Measurements from ENCODE around the gene KCNIP2. TPM values are rescaled to one million over a fixed set of nuclear protein-coding genes. Genes with fewer than 3 reads are reported as not detected.

The KCNIP2 gene
- total RNA-seq, 1 donor from 2014 or later = 516 TPM

- DNase-seq = no peak
- ATAC-seq (ENCODE audit: poor library complexity) = no peak
These were observed 10.1 kb downstream of the KCNIP2 start for GRCh38 chr10:101833466-101833865.

GRCh38 chr10:101832325-101832771, 11.3 kb downstream of the KCNIP2 start:
- ATAC-seq (ENCODE audit: poor library complexity) = no peak
- intact Hi-C loops (cut with DNase I) = no loop called here
- DNase-seq = no peak

More at GRCh38 chr10:101833466-101833865, 10.1 kb downstream of the KCNIP2 start:
- intact Hi-C loops (cut with DNase I) = no loop called here

GRCh38 chr10:101831169-101831811, 12.3 kb downstream of the KCNIP2 start:
- ATAC-seq (ENCODE audit: poor library complexity) (no peak), DNase-seq (no peak)
- intact Hi-C loops (cut with DNase I) = no loop called here

GRCh38 chr10:101830322-101831168, 13.1 kb downstream of the KCNIP2 start:
- peak; percentile 93 for DNase-seq
- ATAC-seq (ENCODE audit: poor library complexity) = peak; percentile 73
- intact Hi-C loops (cut with DNase I) = no loop called here

- peak; percentile 63 for DNase-seq
- ATAC-seq (ENCODE audit: poor library complexity) = no peak
- intact Hi-C loops (cut with DNase I) = no loop called here
These were observed 13.9 kb downstream of the KCNIP2 start for GRCh38 chr10:101829561-101830315.

DNA sequence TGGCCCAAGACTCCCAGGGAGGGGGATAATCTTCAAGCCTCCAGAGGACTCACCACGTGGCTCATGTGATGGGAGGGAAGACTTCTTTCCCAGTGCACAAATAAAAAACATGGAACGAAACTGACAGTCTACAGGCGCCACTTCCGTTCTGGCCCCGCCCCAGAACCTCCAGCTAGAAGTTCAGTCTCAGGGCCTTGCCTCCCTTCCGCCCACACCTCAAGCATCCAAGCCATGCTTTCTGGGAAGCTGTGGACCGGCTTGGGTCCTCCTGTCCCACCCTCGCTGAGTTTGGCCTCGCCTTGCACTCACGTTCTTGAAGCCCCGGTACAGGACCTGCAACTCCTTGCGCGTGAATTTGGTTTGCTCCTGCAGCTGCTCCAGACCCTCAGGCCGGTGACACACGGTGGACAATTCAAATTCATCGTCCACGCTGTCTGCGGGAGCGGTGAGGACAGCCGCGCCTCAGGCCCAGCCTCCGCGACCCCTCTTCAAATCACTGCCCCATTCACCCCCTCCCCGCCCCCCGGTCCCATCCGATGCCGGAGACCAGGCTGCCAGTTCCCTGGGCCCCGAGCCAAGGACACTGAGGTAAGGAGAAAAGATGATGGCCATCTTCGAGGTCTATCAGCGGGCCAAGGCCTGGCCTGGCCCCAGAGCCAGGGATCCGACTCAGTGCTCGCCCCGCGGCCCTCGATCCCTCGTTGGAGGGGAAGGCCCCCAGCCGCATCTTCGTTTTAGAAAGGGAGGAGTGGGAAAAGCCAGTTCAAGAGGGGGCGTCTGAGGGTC, 14.6 kb downstream of the KCNIP2 start:
- ATAC-seq (ENCODE audit: poor library complexity) (no peak), DNase-seq (peak; percentile 60)
- intact Hi-C loops (cut with DNase I) = no loop called here

- DNase-seq (no peak), ATAC-seq (ENCODE audit: poor library complexity) (no peak)
- intact Hi-C loops (cut with DNase I) = no loop called here
These were observed 15.5 kb downstream of the KCNIP2 start for GRCh38 chr10:101827919-101828600.

DNA sequence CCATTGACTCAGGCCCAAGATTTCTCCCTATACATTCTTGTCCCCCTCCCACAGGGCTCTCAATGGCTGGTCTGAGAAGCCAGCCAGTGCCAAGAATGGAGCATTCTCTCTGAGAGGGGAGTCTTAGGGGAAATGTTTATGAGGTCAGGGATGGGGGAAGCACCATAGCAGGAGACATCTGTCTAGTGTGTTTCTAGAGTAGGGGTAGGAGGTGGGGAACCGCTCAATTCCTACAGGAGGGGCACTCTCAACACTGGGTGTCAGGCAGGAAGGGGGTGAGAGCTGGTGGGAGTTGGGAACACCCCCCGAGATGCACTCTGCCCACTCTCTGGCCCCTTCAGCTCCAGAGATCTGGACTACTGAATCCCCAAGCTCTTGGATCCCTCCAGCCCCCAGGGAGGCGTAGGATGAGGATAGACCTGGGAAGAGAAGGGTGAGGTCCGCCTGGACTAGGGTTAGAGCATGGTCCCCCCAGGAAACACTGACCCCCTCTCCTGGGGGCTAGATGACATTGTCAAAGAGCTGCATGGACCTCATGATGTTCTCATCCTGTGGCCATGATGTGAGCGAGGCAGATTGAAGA, 16.7 kb downstream of the KCNIP2 start:
- intact Hi-C loops (cut with DNase I) = no loop called here
- DNase-seq (no peak), ATAC-seq (ENCODE audit: poor library complexity) (no peak)

DNA sequence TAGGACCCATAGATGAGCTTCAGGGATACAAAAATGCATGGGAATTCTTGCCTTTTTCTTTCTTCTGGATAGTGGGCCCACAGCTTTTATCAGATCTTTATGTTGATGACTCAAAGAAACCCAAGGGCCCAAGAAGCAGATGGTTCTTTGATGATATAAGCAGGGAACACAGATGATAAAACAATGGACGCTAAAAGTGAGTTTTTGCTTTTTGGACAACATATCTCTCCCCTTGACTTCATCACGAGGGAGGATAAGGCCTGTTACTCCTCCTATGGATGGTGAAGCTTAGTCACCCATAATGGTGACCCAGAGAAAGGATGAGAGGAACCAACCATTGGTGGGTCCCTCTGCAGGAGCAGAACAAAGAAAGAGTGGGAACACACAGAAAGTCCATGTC, 18.9 kb downstream of the KCNIP2 start:
- DNase-seq (no peak), ATAC-seq (ENCODE audit: poor library complexity) (no peak)
- intact Hi-C loops (cut with DNase I) = no loop called here

GRCh38 chr10:101818872-101819633, 24.5 kb downstream of the KCNIP2 start:
- intact Hi-C loops (cut with DNase I) = no loop called here
- DNase-seq = no peak
- ATAC-seq (ENCODE audit: poor library complexity) = peak; percentile 3

DNA sequence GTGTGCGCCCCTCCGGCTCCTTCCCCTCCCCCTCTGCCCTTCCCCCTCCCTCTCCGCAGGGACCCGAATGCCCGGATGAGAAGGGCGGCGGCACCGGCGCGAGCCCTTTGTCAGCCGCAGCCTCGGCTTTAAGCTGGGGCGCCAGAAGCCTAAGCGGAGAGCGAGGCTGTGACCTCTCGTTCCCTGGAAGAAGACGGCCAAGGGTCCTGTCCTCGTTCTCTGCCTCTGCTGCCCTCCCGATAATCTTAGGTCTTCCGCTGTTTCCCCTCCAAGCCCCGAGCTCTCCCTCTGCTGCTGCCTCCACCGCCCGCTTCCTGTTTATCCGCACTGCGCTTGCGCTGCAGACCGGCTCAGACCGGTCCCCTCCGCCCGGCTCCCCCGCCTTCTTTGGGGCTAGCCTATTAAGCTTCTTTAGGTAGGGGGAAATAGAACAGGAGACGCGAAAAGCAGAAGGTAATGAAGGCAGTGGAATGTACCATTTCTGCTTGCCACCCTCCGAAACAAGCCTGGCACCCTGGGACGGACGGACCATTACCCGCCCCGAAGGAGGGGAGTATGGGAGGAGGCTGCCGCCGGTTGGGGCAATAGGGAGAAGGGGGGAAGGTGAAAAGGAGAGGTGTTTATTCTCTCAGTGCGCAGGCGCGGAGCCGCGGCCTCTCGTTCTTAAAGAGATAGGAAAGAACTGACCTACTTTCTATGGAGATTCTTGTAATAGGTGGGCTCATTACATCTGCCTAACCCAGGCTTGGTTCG, 25.3 kb downstream of the KCNIP2 start, which contains the start of gene OGA:
OGA (minus strand) TSS at position 326 of the 753 bp plus-strand sequence. CDS start 422 bp downstream, outside the sequence.
- DNase-seq (peak; percentile 99), ATAC-seq (ENCODE audit: poor library complexity) (peak; percentile 92)
- intact Hi-C loops (cut with DNase I) = no loop called here

DNA sequence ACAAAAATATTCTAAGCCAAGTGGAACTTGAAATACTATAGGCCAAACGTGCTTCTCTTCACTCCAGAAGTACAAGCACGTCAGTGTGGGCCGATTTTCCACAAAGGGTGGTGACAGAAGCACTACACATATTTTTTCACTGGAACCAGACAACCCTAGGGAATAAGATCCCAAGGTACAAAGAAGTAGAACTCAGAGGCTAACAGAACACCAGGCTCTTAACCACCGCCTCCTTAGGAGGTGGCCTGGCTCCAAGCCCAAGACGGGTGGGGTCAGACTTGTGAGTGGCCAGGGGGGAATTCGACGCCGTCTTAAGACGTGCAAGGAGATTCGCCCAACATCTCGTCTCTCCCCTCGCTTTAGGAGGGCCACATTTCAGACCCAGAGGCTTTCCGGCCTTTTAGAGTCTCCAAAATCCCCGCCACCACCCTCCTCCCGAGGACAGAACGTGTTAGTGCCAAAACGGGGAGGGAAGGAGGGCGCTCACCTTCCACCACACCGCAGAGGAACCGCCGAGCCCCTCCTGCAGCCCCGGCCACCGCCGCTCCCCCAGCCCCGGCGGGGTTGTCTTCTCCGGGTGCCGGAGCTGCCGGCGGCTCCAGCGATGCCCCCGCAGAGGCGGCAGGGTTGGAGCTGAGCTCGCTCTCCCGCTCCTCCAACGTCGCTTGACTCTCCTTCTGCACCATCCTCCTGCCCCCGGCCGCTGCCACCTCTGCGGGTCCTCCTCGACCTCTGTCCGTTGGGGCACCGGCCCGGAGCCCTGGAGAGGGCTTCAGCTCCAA, 26.1 kb downstream of the KCNIP2 start:
- DNase-seq (peak; percentile 95), ATAC-seq (ENCODE audit: poor library complexity) (peak; percentile 49)
- intact Hi-C loops (cut with DNase I) = no loop called here

DNA sequence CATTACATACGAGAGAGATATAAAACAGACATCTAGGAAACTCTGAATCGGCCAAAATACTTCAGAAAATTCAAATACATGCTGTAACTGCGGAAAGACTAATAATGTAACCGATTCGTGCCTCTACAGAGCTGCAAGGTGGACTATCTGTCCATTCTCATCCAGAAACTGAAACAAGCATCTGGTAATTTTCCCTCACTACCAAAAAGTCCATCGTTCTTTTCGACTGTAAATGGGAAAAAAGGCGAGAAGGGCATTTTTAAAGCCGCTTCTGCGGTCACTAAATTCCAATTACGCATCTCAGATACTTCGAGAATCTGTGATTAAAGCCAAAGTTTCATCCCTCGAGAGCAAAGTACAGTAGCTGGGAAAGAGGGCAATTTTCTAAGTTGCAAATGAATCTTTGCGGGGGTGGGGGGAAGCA, 26.7 kb downstream of the KCNIP2 start:
- no peak for DNase-seq
- ATAC-seq (ENCODE audit: poor library complexity) = no peak
- intact Hi-C loops (cut with DNase I) = no loop called here

DNA sequence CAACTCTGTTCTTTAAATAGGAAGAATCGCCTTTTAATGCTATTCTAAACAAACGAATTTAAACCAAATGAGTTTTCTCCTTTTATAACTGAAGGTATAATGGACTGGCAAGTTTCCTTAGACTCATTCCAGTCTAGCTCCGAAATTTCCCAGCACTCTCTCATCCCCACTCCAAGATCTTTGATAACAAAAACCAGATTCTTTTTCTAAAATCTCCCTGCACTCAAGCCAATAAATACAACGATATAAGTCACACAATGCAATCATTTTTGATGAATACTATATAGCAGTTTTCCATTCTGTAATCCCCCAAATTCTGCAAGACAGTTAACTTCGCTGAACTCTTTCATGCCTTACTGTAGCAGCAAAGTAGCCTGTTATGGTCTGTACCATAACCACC, 27.2 kb downstream of the KCNIP2 start:
- no peak for ATAC-seq (ENCODE audit: poor library complexity)
- intact Hi-C loops (cut with DNase I) = no loop called here

GRCh38 chr10:101814466-101815071, 29.0 kb downstream of the KCNIP2 start:
- DNase-seq (no peak), ATAC-seq (ENCODE audit: poor library complexity) (no peak)
- intact Hi-C loops (cut with DNase I) = no loop called here

More for the DNA sequence above, 27.2 kb downstream of the KCNIP2 start:
- no peak for DNase-seq
